ENCODE data around the gene SLC22A16.

DNA sequence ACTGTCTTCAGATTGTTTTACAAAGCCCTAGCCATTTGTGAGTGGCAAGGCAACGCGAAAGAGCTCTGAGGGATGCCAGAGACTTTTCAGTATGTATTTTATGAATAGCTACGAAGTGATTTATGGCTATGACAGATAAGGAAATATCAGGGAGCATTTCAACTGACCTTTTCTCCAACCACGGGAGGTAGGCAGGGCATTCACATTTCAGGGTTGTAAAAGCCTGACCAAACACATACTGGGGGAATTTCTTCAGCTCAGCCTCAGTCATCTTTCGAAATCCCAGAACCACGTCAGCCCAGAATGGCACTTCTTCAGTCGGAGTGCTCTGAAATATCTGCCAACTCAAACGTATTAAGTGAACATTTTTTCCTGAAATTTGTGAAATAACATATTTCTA lies 71.8 kb downstream of the SLC22A16 start:
- TF ChIP-seq, protein P1, sequence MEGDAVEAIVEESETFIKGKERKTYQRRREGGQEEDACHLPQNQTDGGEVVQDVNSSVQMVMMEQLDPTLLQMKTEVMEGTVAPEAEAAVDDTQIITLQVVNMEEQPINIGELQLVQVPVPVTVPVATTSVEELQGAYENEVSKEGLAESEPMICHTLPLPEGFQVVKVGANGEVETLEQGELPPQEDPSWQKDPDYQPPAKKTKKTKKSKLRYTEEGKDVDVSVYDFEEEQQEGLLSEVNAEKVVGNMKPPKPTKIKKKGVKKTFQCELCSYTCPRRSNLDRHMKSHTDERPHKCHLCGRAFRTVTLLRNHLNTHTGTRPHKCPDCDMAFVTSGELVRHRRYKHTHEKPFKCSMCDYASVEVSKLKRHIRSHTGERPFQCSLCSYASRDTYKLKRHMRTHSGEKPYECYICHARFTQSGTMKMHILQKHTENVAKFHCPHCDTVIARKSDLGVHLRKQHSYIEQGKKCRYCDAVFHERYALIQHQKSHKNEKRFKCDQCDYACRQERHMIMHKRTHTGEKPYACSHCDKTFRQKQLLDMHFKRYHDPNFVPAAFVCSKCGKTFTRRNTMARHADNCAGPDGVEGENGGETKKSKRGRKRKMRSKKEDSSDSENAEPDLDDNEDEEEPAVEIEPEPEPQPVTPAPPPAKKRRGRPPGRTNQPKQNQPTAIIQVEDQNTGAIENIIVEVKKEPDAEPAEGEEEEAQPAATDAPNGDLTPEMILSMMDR (IDR thresholded peaks at IDR 0.05 in 8 of 11, conservative IDR thresholded peaks at IDR 0.05 in 3 of 11) = no peak
- no peak for TF ChIP-seq POLR2A (IDR thresholded peaks at IDR 0.05)
